ENCODE measurements around the gene PLCB1.

The PLCB1 gene

DNA sequence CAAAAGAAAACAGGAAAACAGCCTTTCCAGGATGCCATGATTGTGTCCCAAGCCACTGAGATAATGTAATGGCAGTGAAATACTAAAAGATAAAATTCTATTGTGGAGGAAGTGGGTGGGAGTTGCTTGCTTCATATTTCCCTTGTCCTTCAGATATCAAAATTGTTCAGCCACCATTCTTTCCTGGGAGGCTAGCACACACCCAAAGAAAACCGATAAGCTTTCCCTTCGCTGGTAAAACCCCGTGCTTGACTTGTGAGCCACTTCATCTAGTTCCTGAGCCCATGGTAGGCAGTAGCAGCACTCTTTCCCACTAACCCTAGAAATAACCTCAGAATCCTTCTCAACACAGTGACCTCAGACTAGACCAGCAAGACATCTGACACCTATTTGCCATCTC is 579.4 kb downstream of the PLCB1 start:
- TF ChIP-seq CTCF (conservative IDR thresholded peaks at IDR 0.05) (no peak), ZFX (IDR thresholded peaks at IDR 0.05) (no peak)
- no peak overlapping the region for H3K27ac ChIP-seq

DNA sequence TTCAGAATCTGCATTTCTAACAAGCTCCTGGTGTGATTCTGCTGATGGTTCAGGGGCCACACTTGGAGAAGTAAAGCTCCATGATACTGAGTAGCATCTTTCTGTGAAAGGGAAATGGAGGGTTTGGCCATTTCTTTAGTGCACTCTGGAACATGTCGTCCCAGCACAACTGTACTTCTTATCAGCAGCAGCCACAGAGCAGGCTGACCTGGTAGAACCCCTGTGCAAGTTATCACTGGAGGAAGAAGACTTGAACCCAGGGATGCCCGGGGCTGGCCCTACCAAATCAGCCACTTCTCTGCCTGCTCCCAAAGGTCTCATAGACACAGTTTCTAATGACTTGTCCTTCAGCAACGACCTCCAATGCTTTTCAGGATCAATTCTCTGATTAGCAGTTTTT is 582.1 kb downstream of the PLCB1 start:
- TF ChIP-seq CTCF (conservative IDR thresholded peaks at IDR 0.05) (no peak), ZFX (IDR thresholded peaks at IDR 0.05) (no peak)
- no peak overlapping the region for H3K27ac ChIP-seq

- TF ChIP-seq ZFX (IDR thresholded peaks at IDR 0.05) (no peak), CTCF (conservative IDR thresholded peaks at IDR 0.05) (no peak)
- no peak overlapping the region for H3K27ac ChIP-seq
Measured at GRCh38 chr20:8718279-8718678, 586.2 kb downstream of the PLCB1 start.

DNA sequence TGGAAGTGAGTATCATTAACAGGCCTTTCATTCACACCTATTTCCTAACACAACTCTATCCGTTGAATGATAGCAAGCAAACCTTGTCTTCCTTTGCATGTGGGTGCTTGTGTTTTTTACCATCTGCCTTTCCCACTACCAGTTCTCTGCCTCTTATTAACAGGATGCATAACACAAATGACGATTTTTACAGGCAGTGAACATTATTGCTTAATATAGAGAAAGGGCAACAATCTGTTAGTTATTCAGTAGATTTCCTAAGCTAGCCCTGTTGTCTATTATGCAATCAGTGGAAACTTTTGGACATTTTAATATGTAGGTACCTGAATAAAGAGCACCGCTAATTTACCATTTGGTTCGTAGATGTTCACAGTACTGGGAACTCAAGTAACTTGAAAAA is 588.0 kb downstream of the PLCB1 start:
- no peak overlapping the region for H3K27ac ChIP-seq
- no peak for TF ChIP-seq ZFX (IDR thresholded peaks at IDR 0.05)
- no peak for TF ChIP-seq CTCF (conservative IDR thresholded peaks at IDR 0.05)

DNA sequence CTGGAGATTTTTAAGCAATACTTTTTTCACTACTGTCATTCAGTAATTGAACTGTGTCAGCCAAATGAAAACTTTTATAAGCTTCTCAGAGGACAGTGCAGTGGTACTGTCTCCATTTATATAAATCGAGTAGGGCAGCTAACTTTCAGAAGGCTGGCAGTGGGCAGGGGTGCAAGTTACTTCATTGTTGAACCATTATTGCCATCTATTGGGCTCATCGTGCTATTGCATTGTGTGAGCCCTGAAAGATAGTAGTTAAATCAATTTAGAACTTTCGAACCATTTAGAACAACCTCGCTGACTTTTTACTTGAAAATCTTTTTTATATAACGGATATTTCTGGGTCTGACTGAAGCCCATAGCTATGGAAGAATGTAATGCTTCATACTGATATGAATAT is 589.0 kb downstream of the PLCB1 start:
- TF ChIP-seq ZFX (IDR thresholded peaks at IDR 0.05) (no peak), CTCF (conservative IDR thresholded peaks at IDR 0.05) (peak; percentile 83)
- no peak overlapping the region for H3K27ac ChIP-seq

DNA sequence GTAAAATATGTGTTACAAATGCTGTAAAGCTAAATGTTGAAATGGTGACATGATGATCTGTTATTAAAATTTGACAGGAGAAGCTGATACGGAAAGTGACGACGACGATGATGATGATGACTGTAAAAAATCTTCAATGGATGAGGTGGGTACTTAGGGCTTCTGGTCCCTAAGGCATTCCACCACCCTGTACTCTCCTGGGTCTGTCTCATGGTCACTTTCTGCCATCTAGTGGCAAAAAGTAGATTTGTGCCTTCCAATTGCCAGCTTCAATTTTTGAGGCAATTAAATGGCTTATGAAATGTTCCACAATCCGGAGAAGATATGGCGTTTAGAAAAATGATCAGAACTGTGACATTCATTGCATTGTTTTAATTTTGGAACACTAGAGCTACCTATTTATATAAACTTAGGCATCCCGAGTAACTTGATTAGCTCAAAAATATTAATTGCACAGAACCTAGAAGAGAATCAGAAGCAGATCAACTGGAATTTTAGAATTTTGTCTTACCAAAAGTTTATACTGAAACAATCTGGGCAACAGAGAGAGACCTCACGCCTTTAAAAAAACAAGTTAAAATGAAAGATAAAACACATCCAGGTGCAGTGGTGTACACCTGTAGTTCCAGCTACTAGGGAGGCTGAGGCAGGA is 590.3 kb downstream of the PLCB1 start:
- no peak overlapping the region for H3K27ac ChIP-seq
- TF ChIP-seq ZFX (IDR thresholded peaks at IDR 0.05) = no peak
- peak; percentile 83 for TF ChIP-seq CTCF (conservative IDR thresholded peaks at IDR 0.05)

DNA sequence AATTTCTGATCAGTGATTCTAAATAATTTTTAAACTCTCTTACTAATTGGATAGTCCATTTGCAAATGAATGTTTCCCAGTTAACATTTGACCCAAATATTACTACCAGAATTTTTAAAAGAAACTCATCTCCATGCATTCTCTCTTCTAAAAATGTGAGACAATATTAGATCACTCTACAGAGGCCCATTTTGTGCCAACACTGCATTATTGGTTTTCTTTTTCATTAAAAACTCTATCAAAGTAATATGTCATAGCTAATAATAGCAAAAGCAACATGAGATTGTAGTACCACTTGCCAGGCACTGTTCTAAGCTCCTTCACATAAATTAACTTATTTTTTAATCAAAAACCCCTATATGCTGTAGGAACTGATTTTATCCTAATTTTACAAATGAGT is 591.2 kb downstream of the PLCB1 start:
- TF ChIP-seq ZFX (IDR thresholded peaks at IDR 0.05) = no peak
- no peak for TF ChIP-seq CTCF (conservative IDR thresholded peaks at IDR 0.05)
- no peak overlapping the region for H3K27ac ChIP-seq
